K562 (cell line): ENCODE data around the gene TP53RK. TPM values are rescaled to one million over a fixed set of nuclear protein-coding genes. Genes with fewer than 3 reads are reported as not detected.

ENCODE experiments used
- C11orf30 ChIP-seq: fragments of 450-650 bp; IDR thresholded peaks from 2 replicates; pipeline ENCODE4 v1.6.1; 2016; ENCODE audit warnings: low read depth, mild to moderate bottlenecking
- CBX3 ChIP-seq, 2 experiments: IDR thresholded peaks; 1 replicate in 1 of 2; 2 replicates in 1 of 2; pipeline ENCODE4 v1.6.1; 2012; ENCODE audit warnings: inconsistent platforms in 2 of 2, low read length in 2 of 2, borderline replicate concordance in 1 of 2, control low read depth in 1 of 2
- CHD1 ChIP-seq: fragments of 200-600 bp; sonication (generic); IDR thresholded peaks from one replicate; pipeline ENCODE4 v1.6.1; 2012; ENCODE audit warnings: mild to moderate bottlenecking, moderate library complexity, low read length, inconsistent platforms
- DDX20 ChIP-seq: fragments of 450-650 bp; IDR thresholded peaks from 2 replicates; pipeline ENCODE4 v1.6.1; 2016; ENCODE audit warnings: missing genetic modification characterization, low read depth, mild to moderate bottlenecking, missing compliant biosample characterization, moderate library complexity
- E2F6 ChIP-seq, 2 experiments: IDR thresholded peaks; 2 replicates each; pipeline ENCODE4 v1.6.1; 2011; ENCODE audit warnings: borderline replicate concordance in 1 of 2, control low read depth in 1 of 2, low read depth in 1 of 2, low read length in 1 of 2, mild to moderate bottlenecking in 1 of 2, mixed read lengths in 1 of 2, moderate library complexity in 1 of 2; ENCODE audit not compliant: insufficient read depth in 1 of 2, insufficient read length in 1 of 2, poor library complexity in 1 of 2, severe bottlenecking in 1 of 2; ENCODE audit errors: extremely low read depth in 1 of 2
- MAFF ChIP-seq: IDR thresholded peaks from 2 replicates; pipeline ENCODE4 v1.6.1; 2012; ENCODE audit warnings: low read length, improper control_type of control experiment
- MAFG ChIP-seq: fragments of 450-650 bp; conservative IDR thresholded peaks from 2 replicates; pipeline ENCODE4 v1.6.1; 2016; ENCODE audit warnings: missing genetic modification characterization, missing compliant biosample characterization
- SLC30A9 ChIP-seq: fragments of 250-450 bp; sonication (Bioruptor Pico); IDR thresholded peaks from 2 replicates; pipeline ENCODE4 v1.8.0; 2022; ENCODE audit warnings: mild to moderate bottlenecking, moderate library complexity
- SREBF1 ChIP-seq: fragments of 150-350 bp; IDR thresholded peaks from 2 replicates; pipeline ENCODE4 v1.6.1; 2014; ENCODE audit warnings: antibody characterized with exemption, low read depth, low read length, borderline replicate concordance
- ZNF165 ChIP-seq: fragments of 250-450 bp; sonication (Bioruptor Pico); IDR thresholded peaks from 2 replicates; pipeline ENCODE4 v1.4.0; 2020; ENCODE audit warnings: borderline replicate concordance
- ZNF175 ChIP-seq: fragments of 200-800 bp; sonication (Bioruptor generic); IDR thresholded peaks from 2 replicates; pipeline ENCODE4 v1.6.1; 2016; ENCODE audit warnings: low read depth, mild to moderate bottlenecking, missing genetic modification characterization, missing compliant biosample characterization
- polyA plus RNA-seq, 8 experiments: library from polyadenylated mRNA; depleted of rRNA in 4 of 8; stranded (reverse) in 5 of 8; unstranded in 3 of 8; fragments of >200 nt; fragmentation: Nextera tagmentation in 2 of 8; fragmentation: Illumina TruSeq in 1 of 8; extraction: Ambion mirVana in 2 of 8; extraction: Trizol in 1 of 8; gene quantifications; 2 replicates each; pipeline versions ENCODE4 v1.2.1 to v1.2.3, GENCODE V29; 2011 to 2014; ENCODE audit warnings: inconsistent platforms in 1 of 8, missing spikeins in 1 of 8
- total RNA-seq, 7 experiments: library from RNA; depleted of rRNA in 6 of 7; stranded (reverse); fragments of >200 nt in 6 of 7; fragmentation: Illumina TruSeq in 2 of 7; extraction: Trizol in 2 of 7; gene quantifications; 2 replicates each; pipeline versions ENCODE4 v1.2.1 to v1.2.3, GENCODE V29; 2011 to 2021; ENCODE audit warnings: low replicate concordance in 1 of 7
- TF ChIP-seq, protein P1 (sequence below): fragments of 450-650 bp; IDR thresholded peaks from 2 replicates; pipeline ENCODE4 v1.7.1; 2018; ENCODE audit warnings: mild to moderate bottlenecking, low read depth; ENCODE audit not compliant: partially characterized antibody
- TF ChIP-seq, protein P2 (sequence below): fragments of 250-450 bp; sonication (Bioruptor Pico); IDR thresholded peaks from 2 replicates; pipeline ENCODE4 v1.4.0; 2020; ENCODE audit warnings: mild to moderate bottlenecking, moderate library complexity, borderline replicate concordance
- TF ChIP-seq, protein P3 (sequence below), 3 experiments: fragments of 200-800 bp in 1 of 3; fragments of 250-450 bp in 1 of 3; fragments of 450-650 bp in 1 of 3; sonication (Bioruptor Pico) in 1 of 3; sonication (Bioruptor generic) in 1 of 3; formaldehyde crosslinking in 1 of 3; IDR thresholded peaks; 2 replicates each; pipeline versions ENCODE4 v1.6.1 to v1.8.0; 2016 to 2022; ENCODE audit warnings: mild to moderate bottlenecking in 2 of 3, missing genetic modification characterization in 2 of 3, missing compliant biosample characterization in 1 of 3, moderate library complexity in 1 of 3

TP53RK gene
- total and polyA plus RNA-seq, 9 of the 15 experiments (the other 6 are each of a cell fraction or from before 2014, with no cell fraction given): 2.9 to 43.5 (median 17.2) TPM

DNA sequence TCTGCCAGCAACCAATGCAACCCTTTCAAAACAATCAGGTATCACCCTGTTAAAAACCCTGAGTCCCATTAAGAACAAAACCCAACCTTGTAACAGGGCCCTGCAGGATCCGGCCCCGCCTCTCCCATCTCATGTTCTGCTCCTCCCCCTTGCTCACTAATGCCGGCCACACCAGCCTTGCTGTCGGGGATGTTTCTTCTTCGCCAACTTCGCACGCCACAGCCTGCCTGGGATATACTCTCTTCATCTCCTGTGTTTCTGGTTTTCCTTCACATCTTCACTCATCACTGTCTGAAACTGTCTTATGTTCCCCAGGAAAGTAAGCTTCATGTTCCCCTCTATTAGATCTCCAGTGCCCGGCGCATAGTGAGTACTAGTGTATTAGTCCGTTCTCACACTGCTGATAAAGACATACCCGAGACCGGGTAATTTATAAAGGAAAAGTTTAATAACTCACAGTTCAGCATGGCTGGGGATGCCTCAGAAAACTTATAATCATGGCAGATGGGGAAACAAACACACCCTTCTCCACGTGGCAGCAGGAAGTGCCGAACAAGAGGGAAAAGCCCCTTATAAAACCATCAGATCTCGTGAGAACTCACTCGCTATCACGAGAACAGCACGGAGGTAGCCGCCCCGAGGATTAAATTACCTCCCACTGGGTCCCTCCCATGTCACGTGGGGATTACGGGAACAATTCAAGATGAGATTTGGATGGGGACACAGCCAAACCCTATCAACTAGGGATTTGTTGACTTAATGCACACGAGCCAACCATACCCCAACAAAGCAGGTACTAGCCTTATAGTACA is 5.1 kb downstream of the TP53RK start (continued):
- TF ChIP-seq, protein P1, sequence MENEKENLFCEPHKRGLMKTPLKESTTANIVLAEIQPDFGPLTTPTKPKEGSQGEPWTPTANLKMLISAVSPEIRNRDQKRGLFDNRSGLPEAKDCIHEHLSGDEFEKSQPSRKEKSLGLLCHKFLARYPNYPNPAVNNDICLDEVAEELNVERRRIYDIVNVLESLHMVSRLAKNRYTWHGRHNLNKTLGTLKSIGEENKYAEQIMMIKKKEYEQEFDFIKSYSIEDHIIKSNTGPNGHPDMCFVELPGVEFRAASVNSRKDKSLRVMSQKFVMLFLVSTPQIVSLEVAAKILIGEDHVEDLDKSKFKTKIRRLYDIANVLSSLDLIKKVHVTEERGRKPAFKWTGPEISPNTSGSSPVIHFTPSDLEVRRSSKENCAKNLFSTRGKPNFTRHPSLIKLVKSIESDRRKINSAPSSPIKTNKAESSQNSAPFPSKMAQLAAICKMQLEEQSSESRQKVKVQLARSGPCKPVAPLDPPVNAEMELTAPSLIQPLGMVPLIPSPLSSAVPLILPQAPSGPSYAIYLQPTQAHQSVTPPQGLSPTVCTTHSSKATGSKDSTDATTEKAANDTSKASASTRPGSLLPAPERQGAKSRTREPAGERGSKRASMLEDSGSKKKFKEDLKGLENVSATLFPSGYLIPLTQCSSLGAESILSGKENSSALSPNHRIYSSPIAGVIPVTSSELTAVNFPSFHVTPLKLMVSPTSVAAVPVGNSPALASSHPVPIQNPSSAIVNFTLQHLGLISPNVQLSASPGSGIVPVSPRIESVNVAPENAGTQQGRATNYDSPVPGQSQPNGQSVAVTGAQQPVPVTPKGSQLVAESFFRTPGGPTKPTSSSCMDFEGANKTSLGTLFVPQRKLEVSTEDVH: no peak
- TF ChIP-seq CBX3 (IDR thresholded peaks at IDR 0.05; ENCODE audit: borderline replicate concordance in 1 of 2, low read length in 2 of 2): 0 out of 3 replicates have a peak, but pooled peaks of 1 of the 2 experiments have one; percentile 12
- TF ChIP-seq C11orf30: no peak
- no peak for TF ChIP-seq DDX20 (tag)
- TF ChIP-seq SLC30A9 (CRISPR knock-in tag): no peak
- TF ChIP-seq, protein P2, sequence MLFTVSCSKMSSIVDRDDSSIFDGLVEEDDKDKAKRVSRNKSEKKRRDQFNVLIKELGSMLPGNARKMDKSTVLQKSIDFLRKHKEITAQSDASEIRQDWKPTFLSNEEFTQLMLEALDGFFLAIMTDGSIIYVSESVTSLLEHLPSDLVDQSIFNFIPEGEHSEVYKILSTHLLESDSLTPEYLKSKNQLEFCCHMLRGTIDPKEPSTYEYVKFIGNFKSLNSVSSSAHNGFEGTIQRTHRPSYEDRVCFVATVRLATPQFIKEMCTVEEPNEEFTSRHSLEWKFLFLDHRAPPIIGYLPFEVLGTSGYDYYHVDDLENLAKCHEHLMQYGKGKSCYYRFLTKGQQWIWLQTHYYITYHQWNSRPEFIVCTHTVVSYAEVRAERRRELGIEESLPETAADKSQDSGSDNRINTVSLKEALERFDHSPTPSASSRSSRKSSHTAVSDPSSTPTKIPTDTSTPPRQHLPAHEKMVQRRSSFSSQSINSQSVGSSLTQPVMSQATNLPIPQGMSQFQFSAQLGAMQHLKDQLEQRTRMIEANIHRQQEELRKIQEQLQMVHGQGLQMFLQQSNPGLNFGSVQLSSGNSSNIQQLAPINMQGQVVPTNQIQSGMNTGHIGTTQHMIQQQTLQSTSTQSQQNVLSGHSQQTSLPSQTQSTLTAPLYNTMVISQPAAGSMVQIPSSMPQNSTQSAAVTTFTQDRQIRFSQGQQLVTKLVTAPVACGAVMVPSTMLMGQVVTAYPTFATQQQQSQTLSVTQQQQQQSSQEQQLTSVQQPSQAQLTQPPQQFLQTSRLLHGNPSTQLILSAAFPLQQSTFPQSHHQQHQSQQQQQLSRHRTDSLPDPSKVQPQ (CRISPR knock-in tag): no peak
- TF ChIP-seq ZNF165 (CRISPR knock-in tag): no peak
- TF ChIP-seq MAFF: peak; percentile 82
- no peak for TF ChIP-seq CHD1
- no peak for TF ChIP-seq MAFG (tag)
- TF ChIP-seq ZNF175: no peak
- TF ChIP-seq, protein P3, sequence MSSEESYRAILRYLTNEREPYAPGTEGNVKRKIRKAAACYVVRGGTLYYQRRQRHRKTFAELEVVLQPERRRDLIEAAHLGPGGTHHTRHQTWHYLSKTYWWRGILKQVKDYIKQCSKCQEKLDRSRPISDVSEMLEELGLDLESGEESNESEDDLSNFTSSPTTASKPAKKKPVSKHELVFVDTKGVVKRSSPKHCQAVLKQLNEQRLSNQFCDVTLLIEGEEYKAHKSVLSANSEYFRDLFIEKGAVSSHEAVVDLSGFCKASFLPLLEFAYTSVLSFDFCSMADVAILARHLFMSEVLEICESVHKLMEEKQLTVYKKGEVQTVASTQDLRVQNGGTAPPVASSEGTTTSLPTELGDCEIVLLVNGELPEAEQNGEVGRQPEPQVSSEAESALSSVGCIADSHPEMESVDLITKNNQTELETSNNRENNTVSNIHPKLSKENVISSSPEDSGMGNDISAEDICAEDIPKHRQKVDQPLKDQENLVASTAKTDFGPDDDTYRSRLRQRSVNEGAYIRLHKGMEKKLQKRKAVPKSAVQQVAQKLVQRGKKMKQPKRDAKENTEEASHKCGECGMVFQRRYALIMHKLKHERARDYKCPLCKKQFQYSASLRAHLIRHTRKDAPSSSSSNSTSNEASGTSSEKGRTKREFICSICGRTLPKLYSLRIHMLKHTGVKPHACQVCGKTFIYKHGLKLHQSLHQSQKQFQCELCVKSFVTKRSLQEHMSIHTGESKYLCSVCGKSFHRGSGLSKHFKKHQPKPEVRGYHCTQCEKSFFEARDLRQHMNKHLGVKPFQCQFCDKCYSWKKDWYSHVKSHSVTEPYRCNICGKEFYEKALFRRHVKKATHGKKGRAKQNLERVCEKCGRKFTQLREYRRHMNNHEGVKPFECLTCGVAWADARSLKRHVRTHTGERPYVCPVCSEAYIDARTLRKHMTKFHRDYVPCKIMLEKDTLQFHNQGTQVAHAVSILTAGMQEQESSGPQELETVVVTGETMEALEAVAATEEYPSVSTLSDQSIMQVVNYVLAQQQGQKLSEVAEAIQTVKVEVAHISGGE (CRISPR knock-in tag; IDR thresholded peaks at IDR 0.05): peak in 1 of 3 experiments; percentile 42; a peak in 1 of 6 replicates
- peak; percentile 64 to 71 for TF ChIP-seq E2F6 (IDR thresholded peaks at IDR 0.05; ENCODE audit: borderline replicate concordance in 1 of 2, extremely low read depth in 1 of 2, insufficient read depth in 1 of 2, insufficient read length in 1 of 2, low read depth in 1 of 2, low read length in 1 of 2, poor library complexity in 1 of 2, severe bottlenecking in 1 of 2)
- no peak for TF ChIP-seq SREBF1
